ENCODE measurements around the gene RBM4.
"Not testable (repeated sequence)": the region's sequence is repeated elsewhere in the genome, so short reads cannot be mapped to it uniquely, and the experiment has no call there.

RBM4 gene

GRCh38 chr11:66638177-66639065, at the start of gene RBM4:
TSS of gene RBM4 (plus strand) at chr11:66638703. CDS start at chr11:66639712, 1,009 bp downstream.
- peak; percentile 85 to 90 (median 87) for DNase-seq

- DNase-seq, result not testable (repeated sequence)
Measured at GRCh38 chr11:66589315-66589714, 49.2 kb upstream of the RBM4 start.

GRCh38 chr11:66589996-66590675, 48.4 kb upstream of the RBM4 start:
- DNase-seq, result no peak

- no peak for DNase-seq
Measured at GRCh38 chr11:66591175-66591574, 47.3 kb upstream of the RBM4 start.

- DNase-seq, result peak; percentile 96 to 99 (median 96)
Measured at GRCh38 chr11:66592457-66593302, 45.8 kb upstream of the RBM4 start, which contains the start of the genes CCDC87 and CCS. TSS of gene CCDC87 (minus strand) at chr11:66593063. CDS start at chr11:66593015, 48 bp downstream. TSS of gene CCS (plus strand) at chr11:66593185. CDS start at chr11:66593262, 77 bp downstream.

GRCh38 chr11:66593303-66593635, 45.2 kb upstream of the RBM4 start:
- DNase-seq, result no peak

- DNase-seq, result no peak
Measured at GRCh38 chr11:66593650-66594049, 44.9 kb upstream of the RBM4 start.

GRCh38 chr11:66595245-66595904, 43.1 kb upstream of the RBM4 start:
- DNase-seq, result no peak

- DNase-seq, result no peak
Measured at GRCh38 chr11:66598993-66599392, 39.5 kb upstream of the RBM4 start.

- DNase-seq, result no peak
Measured at GRCh38 chr11:66600219-66600618, 38.3 kb upstream of the RBM4 start.

- no peak for DNase-seq
Measured at GRCh38 chr11:66600631-66601233, 37.8 kb upstream of the RBM4 start.

GRCh38 chr11:66603072-66603471, 35.4 kb upstream of the RBM4 start:
- no peak for DNase-seq

- no peak for DNase-seq
Measured at GRCh38 chr11:66604155-66604554, 34.3 kb upstream of the RBM4 start.

GRCh38 chr11:66606608-66607007, 31.9 kb upstream of the RBM4 start:
- DNase-seq, result not testable (repeated sequence)

GRCh38 chr11:66607126-66607834, 31.2 kb upstream of the RBM4 start:
- DNase-seq, result no peak

- no peak for DNase-seq
Measured at GRCh38 chr11:66609721-66610617, 28.5 kb upstream of the RBM4 start.

GRCh38 chr11:66612458-66612857, 26.0 kb upstream of the RBM4 start:
- DNase-seq, result no peak

GRCh38 chr11:66614073-66614472, 24.4 kb upstream of the RBM4 start:
- no peak for DNase-seq

GRCh38 chr11:66616379-66617154, 21.9 kb upstream of the RBM4 start, which contains the start of gene RBM14:
TSS of gene RBM14 (plus strand) at chr11:66616630. CDS start at chr11:66616721, 91 bp downstream.
- peak; percentile 95 to 97 (median 96) for DNase-seq

Measured in activated CD4-positive, CD25-positive, alpha-beta regulatory T cell (primary cell).